HepG2 (cell line): ENCODE results near the gene NIN. TPM values are rescaled to one million over a fixed set of nuclear protein-coding genes. Genes with fewer than 3 reads are reported as not detected.
A peak's percentile ranks its signal among the peaks of the same experiment; 100 is the strongest.

Experiments
- AGO1 ChIP-seq: fragments of 200-400 bp; formaldehyde crosslinking; IDR thresholded peaks from 2 replicates; pipeline ENCODE4 v1.6.1; 2017; ENCODE audit warnings: mild to moderate bottlenecking, low read depth, low read length, moderate library complexity; ENCODE audit not compliant: poor library complexity, severe bottlenecking
- ATRX ChIP-seq: sonication (generic); formaldehyde crosslinking; IDR thresholded peaks from 2 replicates; pipeline ENCODE4 v1.4.0; 2020; ENCODE audit warnings: missing genetic modification reagents, borderline replicate concordance
- ELF3 ChIP-seq: IDR thresholded peaks from 2 replicates; pipeline ENCODE4 v1.6.1; 2016; ENCODE audit warnings: missing genetic modification reagents, missing compliant biosample characterization
- ETV5 ChIP-seq: IDR thresholded peaks from 2 replicates; pipeline ENCODE4 v1.6.1; 2018; ENCODE audit warnings: missing biosample characterization, missing genetic modification reagents, inconsistent platforms, borderline replicate concordance
- KDM5A ChIP-seq: fragments of 200-600 bp; sonication (generic); IDR thresholded peaks from 2 replicates; pipeline ENCODE4 v1.7.0; 2018; ENCODE audit warnings: antibody characterized with exemption, mild to moderate bottlenecking, low read length, borderline replicate concordance
- LCORL ChIP-seq, 2 experiments: fragments of 450-650 bp in 1 of 2; sonication (generic) in 1 of 2; formaldehyde crosslinking in 1 of 2; IDR thresholded peaks; 2 replicates each; pipeline versions ENCODE4 v1.5.0 to v1.6.1; 2017 to 2020; ENCODE audit warnings: antibody characterized with exemption in 1 of 2, missing genetic modification reagents in 1 of 2
- MEIS1 ChIP-seq: sonication (generic); formaldehyde crosslinking; IDR thresholded peaks from 2 replicates; pipeline ENCODE4 v1.9.0; 2021; ENCODE audit warnings: mild to moderate bottlenecking, missing genetic modification reagents, moderate library complexity, borderline replicate concordance
- NFKBIZ ChIP-seq: IDR thresholded peaks from 2 replicates; pipeline ENCODE4 v1.6.1; 2018; ENCODE audit warnings: missing genetic modification reagents, missing compliant biosample characterization
- PTBP1 ChIP-seq: fragments of 200-400 bp; formaldehyde crosslinking; IDR thresholded peaks from 2 replicates; pipeline ENCODE4 v1.6.1; 2018; ENCODE audit warnings: low read length, low read depth; ENCODE audit not compliant: poor library complexity, severe bottlenecking
- polyA plus RNA-seq, 8 experiments: library from polyadenylated mRNA; depleted of rRNA in 3 of 8; stranded (reverse) in 7 of 8; unstranded in 1 of 8; fragments of >200 nt; fragmentation: Illumina TruSeq in 4 of 8; extraction: Trizol in 4 of 8; gene quantifications; 2 replicates each; pipeline versions ENCODE4 v1.2.1 to v1.2.3, GENCODE V29; 2011 to 2016; ENCODE audit warnings: low read depth in 4 of 8, missing spikeins in 1 of 8, mixed read lengths in 1 of 8; ENCODE audit not compliant: insufficient read depth in 1 of 8
- total RNA-seq, 5 experiments: library from RNA; depleted of rRNA; stranded (reverse); fragments of >200 nt; fragmentation: Illumina TruSeq; extraction: Trizol; gene quantifications; 2 replicates each; pipeline ENCODE4 v1.2.3, GENCODE V29; 2016; ENCODE audit warnings: low read depth in 1 of 5
- TF ChIP-seq, protein P1 (sequence below): sonication (generic); formaldehyde crosslinking; IDR thresholded peaks from 2 replicates; pipeline ENCODE4 v1.4.0; 2020; ENCODE audit warnings: missing genetic modification reagents
- TF ChIP-seq, protein P2 (sequence below): sonication (generic); formaldehyde crosslinking; IDR thresholded peaks from 2 replicates; pipeline ENCODE4 v1.5.1; 2020; ENCODE audit warnings: mild to moderate bottlenecking, missing genetic modification reagents, moderate library complexity
- TF ChIP-seq, protein P3 (sequence below): sonication (generic); formaldehyde crosslinking; IDR thresholded peaks from 2 replicates; pipeline ENCODE4 v1.9.0; 2021; ENCODE audit warnings: missing genetic modification reagents, borderline replicate concordance
- TF ChIP-seq, protein P4 (sequence below): sonication (generic); formaldehyde crosslinking; IDR thresholded peaks from 2 replicates; pipeline ENCODE4 v1.5.0; 2020; ENCODE audit warnings: mild to moderate bottlenecking, missing genetic modification reagents

Gene NIN
- total and polyA plus RNA-seq, 2 of the 13 experiments (the other 11 are each of a cell fraction or from before 2014, with no cell fraction given), result 2.8 to 9.7 TPM

DNA sequence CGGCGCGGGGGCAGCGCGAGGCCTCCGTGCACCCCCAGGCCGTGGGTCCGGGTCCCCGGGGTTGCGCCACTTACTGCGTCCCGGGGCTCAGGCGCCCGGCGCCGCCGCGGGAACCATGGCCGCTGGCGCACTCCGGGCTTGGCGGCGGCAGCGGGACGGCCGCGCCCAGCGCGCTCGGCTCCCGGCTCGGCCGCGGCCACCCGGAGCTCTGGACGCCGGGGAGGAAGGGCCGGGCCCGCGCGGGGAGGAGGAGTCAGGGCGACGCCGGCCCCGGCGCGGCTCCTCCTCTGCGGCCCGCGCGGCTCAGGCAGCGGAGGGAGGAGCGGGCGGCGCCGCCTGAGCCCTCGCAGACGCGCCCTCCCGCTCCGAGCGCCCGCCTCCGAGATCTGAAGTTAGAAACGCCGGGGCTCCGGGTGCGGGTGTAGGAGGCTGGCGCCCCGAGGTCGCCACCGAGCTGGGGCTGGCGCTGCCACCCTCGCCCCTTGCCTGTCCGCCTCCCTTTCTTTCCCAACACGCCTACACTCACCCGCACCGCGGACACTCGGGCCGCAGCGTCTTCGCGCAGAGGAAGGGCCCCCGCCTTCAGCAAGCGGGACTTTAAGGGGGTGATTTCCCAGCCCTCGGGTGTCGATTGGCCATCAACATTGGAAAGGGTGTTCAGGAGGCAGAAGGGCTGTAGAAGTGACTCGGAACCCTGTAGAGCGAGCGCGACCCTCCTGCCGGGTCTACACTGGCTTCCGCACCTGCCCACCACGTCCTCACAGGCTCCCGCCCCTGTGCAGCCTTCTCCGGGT lies at the start of gene NIN (continued):
- TF ChIP-seq, protein P1, sequence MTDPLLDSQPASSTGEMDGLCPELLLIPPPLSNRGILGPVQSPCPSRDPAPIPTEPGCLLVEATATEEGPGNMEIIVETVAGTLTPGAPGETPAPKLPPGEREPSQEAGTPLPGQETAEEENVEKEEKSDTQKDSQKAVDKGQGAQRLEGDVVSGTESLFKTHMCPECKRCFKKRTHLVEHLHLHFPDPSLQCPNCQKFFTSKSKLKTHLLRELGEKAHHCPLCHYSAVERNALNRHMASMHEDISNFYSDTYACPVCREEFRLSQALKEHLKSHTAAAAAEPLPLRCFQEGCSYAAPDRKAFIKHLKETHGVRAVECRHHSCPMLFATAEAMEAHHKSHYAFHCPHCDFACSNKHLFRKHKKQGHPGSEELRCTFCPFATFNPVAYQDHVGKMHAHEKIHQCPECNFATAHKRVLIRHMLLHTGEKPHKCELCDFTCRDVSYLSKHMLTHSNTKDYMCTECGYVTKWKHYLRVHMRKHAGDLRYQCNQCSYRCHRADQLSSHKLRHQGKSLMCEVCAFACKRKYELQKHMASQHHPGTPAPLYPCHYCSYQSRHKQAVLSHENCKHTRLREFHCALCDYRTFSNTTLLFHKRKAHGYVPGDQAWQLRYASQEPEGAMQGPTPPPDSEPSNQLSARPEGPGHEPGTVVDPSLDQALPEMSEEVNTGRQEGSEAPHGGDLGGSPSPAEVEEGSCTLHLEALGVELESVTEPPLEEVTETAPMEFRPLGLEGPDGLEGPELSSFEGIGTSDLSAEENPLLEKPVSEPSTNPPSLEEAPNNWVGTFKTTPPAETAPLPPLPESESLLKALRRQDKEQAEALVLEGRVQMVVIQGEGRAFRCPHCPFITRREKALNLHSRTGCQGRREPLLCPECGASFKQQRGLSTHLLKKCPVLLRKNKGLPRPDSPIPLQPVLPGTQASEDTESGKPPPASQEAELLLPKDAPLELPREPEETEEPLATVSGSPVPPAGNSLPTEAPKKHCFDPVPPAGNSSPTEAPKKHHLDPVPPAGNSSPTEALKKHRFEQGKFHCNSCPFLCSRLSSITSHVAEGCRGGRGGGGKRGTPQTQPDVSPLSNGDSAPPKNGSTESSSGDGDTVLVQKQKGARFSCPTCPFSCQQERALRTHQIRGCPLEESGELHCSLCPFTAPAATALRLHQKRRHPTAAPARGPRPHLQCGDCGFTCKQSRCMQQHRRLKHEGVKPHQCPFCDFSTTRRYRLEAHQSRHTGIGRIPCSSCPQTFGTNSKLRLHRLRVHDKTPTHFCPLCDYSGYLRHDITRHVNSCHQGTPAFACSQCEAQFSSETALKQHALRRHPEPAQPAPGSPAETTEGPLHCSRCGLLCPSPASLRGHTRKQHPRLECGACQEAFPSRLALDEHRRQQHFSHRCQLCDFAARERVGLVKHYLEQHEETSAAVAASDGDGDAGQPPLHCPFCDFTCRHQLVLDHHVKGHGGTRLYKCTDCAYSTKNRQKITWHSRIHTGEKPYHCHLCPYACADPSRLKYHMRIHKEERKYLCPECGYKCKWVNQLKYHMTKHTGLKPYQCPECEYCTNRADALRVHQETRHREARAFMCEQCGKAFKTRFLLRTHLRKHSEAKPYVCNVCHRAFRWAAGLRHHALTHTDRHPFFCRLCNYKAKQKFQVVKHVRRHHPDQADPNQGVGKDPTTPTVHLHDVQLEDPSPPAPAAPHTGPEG, result peak; percentile 97
- TF ChIP-seq NFKBIZ (CRISPR knock-in tag), result no peak
- TF ChIP-seq LCORL (IDR thresholded peaks at IDR 0.05), result no peak
- TF ChIP-seq LCORL (CRISPR knock-in tag; IDR thresholded peaks at IDR 0.05), result no peak
- no peak for TF ChIP-seq ATRX (CRISPR knock-in tag)
- TF ChIP-seq ELF3, result no peak
- TF ChIP-seq, protein P2, sequence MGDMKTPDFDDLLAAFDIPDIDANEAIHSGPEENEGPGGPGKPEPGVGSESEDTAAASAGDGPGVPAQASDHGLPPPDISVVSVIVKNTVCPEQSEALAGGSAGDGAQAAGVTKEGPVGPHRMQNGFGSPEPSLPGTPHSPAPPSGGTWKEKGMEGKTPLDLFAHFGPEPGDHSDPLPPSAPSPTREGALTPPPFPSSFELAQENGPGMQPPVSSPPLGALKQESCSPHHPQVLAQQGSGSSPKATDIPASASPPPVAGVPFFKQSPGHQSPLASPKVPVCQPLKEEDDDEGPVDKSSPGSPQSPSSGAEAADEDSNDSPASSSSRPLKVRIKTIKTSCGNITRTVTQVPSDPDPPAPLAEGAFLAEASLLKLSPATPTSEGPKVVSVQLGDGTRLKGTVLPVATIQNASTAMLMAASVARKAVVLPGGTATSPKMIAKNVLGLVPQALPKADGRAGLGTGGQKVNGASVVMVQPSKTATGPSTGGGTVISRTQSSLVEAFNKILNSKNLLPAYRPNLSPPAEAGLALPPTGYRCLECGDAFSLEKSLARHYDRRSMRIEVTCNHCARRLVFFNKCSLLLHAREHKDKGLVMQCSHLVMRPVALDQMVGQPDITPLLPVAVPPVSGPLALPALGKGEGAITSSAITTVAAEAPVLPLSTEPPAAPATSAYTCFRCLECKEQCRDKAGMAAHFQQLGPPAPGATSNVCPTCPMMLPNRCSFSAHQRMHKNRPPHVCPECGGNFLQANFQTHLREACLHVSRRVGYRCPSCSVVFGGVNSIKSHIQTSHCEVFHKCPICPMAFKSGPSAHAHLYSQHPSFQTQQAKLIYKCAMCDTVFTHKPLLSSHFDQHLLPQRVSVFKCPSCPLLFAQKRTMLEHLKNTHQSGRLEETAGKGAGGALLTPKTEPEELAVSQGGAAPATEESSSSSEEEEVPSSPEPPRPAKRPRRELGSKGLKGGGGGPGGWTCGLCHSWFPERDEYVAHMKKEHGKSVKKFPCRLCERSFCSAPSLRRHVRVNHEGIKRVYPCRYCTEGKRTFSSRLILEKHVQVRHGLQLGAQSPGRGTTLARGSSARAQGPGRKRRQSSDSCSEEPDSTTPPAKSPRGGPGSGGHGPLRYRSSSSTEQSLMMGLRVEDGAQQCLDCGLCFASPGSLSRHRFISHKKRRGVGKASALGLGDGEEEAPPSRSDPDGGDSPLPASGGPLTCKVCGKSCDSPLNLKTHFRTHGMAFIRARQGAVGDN (CRISPR knock-in tag), result peak; percentile 77
- TF ChIP-seq, protein P3, sequence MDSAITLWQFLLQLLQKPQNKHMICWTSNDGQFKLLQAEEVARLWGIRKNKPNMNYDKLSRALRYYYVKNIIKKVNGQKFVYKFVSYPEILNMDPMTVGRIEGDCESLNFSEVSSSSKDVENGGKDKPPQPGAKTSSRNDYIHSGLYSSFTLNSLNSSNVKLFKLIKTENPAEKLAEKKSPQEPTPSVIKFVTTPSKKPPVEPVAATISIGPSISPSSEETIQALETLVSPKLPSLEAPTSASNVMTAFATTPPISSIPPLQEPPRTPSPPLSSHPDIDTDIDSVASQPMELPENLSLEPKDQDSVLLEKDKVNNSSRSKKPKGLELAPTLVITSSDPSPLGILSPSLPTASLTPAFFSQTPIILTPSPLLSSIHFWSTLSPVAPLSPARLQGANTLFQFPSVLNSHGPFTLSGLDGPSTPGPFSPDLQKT (CRISPR knock-in tag), result no peak
- TF ChIP-seq, protein P4, sequence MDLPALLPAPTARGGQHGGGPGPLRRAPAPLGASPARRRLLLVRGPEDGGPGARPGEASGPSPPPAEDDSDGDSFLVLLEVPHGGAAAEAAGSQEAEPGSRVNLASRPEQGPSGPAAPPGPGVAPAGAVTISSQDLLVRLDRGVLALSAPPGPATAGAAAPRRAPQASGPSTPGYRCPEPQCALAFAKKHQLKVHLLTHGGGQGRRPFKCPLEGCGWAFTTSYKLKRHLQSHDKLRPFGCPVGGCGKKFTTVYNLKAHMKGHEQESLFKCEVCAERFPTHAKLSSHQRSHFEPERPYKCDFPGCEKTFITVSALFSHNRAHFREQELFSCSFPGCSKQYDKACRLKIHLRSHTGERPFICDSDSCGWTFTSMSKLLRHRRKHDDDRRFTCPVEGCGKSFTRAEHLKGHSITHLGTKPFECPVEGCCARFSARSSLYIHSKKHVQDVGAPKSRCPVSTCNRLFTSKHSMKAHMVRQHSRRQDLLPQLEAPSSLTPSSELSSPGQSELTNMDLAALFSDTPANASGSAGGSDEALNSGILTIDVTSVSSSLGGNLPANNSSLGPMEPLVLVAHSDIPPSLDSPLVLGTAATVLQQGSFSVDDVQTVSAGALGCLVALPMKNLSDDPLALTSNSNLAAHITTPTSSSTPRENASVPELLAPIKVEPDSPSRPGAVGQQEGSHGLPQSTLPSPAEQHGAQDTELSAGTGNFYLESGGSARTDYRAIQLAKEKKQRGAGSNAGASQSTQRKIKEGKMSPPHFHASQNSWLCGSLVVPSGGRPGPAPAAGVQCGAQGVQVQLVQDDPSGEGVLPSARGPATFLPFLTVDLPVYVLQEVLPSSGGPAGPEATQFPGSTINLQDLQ (CRISPR knock-in tag), result no peak
- TF ChIP-seq MEIS1 (CRISPR knock-in tag), result no peak
- TF ChIP-seq ETV5 (CRISPR knock-in tag), result no peak; the same call in 1 of the 2 replicates
- no peak for TF ChIP-seq KDM5A
- no peak for TF ChIP-seq AGO1
- TF ChIP-seq PTBP1, result no peak
